ENCODE data around the gene NUTM1.

NUTM1 gene

GRCh38 chr15:34325368-34325767 is 17.7 kb upstream of the NUTM1 start:
- H3K27me3 ChIP-seq (replicated peaks; ENCODE audit: control insufficient read depth, insufficient read depth, low read length), result no peaks in the 10 kb centered on the region

GRCh38 chr15:34327906-34328305 is 15.2 kb upstream of the NUTM1 start:
- Histone ChIP-seq H3K36me3 (ENCODE audit: control insufficient read depth, insufficient read depth, low read length, severe bottlenecking) (no peaks in the 10 kb centered on the region), H3K9me3 (ENCODE audit: control insufficient read depth, low read length) (no peaks in the 10 kb centered on the region), H3K27me3 (replicated peaks; ENCODE audit: control insufficient read depth, insufficient read depth, low read length) (no peaks in the 10 kb centered on the region), H3K4me1 (ENCODE audit: control insufficient read depth, insufficient read depth, low read length) (no peaks in the 10 kb centered on the region), H3K4me3 (ENCODE audit: low read length) (no peak overlapping the region), H3K9ac (ENCODE audit: low read length) (no peak overlapping the region)
- no peak for DNase-seq (ENCODE audit: low read depth)

More at GRCh38 chr15:34325368-34325767, 17.7 kb upstream of the NUTM1 start:
- Histone ChIP-seq H3K4me1 (ENCODE audit: control insufficient read depth, insufficient read depth, low read length) (no peaks in the 10 kb centered on the region), H3K9me3 (ENCODE audit: control insufficient read depth, low read length) (no peaks in the 10 kb centered on the region), H3K4me3 (ENCODE audit: low read length) (no peak overlapping the region), H3K36me3 (ENCODE audit: control insufficient read depth, insufficient read depth, low read length, severe bottlenecking) (no peaks in the 10 kb centered on the region), H3K9ac (ENCODE audit: low read length) (no peak overlapping the region)
- DNase-seq (ENCODE audit: low read depth), result no peak

- H3K36me3 ChIP-seq (ENCODE audit: control insufficient read depth, insufficient read depth, low read length, severe bottlenecking), result no peaks in the 10 kb centered on the region
- no peaks in the 10 kb centered on the region for H3K9me3 ChIP-seq (ENCODE audit: control insufficient read depth, low read length)
These were observed 14.1 kb upstream of the NUTM1 start for GRCh38 chr15:34329006-34329405.

GRCh38 chr15:34330279-34330678 is 12.8 kb upstream of the NUTM1 start:
- no peak overlapping the region for H3K9ac ChIP-seq (ENCODE audit: low read length)
- H3K27me3 ChIP-seq (replicated peaks; ENCODE audit: control insufficient read depth, insufficient read depth, low read length), result no peaks in the 10 kb centered on the region
- H3K4me1 ChIP-seq (ENCODE audit: control insufficient read depth, insufficient read depth, low read length), result peaks cover 13% of the 10 kb centered on the region
- H3K4me3 ChIP-seq (ENCODE audit: low read length), result no peak overlapping the region
- no peak for DNase-seq (ENCODE audit: low read depth)
- no peaks in the 10 kb centered on the region for H3K9me3 ChIP-seq (ENCODE audit: control insufficient read depth, low read length)
- no peaks in the 10 kb centered on the region for H3K36me3 ChIP-seq (ENCODE audit: control insufficient read depth, insufficient read depth, low read length, severe bottlenecking)

More at GRCh38 chr15:34329006-34329405, 14.1 kb upstream of the NUTM1 start:
- no peak overlapping the region for H3K9ac ChIP-seq (ENCODE audit: low read length)
- no peaks in the 10 kb centered on the region for H3K27me3 ChIP-seq (replicated peaks; ENCODE audit: control insufficient read depth, insufficient read depth, low read length)
- H3K4me3 ChIP-seq (ENCODE audit: low read length), result no peak overlapping the region
- no peak for DNase-seq (ENCODE audit: low read depth)
- H3K4me1 ChIP-seq (ENCODE audit: control insufficient read depth, insufficient read depth, low read length), result peaks cover 1% of the 10 kb centered on the region

GRCh38 chr15:34331809-34332208 is 11.3 kb upstream of the NUTM1 start:
- Histone ChIP-seq H3K4me1 (ENCODE audit: control insufficient read depth, insufficient read depth, low read length) (peaks cover 25% of the 10 kb centered on the region), H3K27me3 (replicated peaks; ENCODE audit: control insufficient read depth, insufficient read depth, low read length) (no peaks in the 10 kb centered on the region), H3K4me3 (ENCODE audit: low read length) (no peak overlapping the region), H3K9me3 (ENCODE audit: control insufficient read depth, low read length) (no peaks in the 10 kb centered on the region), H3K36me3 (ENCODE audit: control insufficient read depth, insufficient read depth, low read length, severe bottlenecking) (no peaks in the 10 kb centered on the region), H3K9ac (ENCODE audit: low read length) (no peak overlapping the region)
- DNase-seq (ENCODE audit: low read depth), result no peak

DNA sequence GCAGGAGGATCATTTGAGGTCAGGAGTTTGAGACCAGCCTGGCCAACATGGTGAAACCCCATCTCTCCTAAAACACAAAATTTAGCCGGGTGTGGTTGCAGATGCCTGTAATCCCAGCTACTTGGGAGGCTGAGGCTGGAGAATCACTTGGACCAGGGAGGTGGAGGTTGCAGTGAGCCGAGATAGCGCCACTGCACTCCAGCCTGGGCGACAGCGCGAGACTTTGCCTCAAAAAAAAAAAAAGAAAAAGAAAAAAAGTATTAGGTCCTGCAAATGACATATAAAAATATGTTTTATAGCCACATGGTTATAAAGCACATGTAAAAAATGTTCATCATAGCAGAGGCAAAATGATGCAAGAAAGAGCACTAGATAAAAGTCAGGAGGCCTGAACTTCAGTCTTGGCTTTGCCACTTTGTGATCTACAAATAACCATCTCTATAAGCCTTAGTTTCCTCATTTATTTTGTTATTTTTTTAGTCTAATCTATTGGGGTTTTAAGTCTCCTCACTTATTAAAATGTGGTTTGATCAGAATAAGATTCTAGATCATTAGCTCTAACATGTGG is 10.5 kb upstream of the NUTM1 start:
- no peak for DNase-seq (ENCODE audit: low read depth)
- Histone ChIP-seq H3K36me3 (ENCODE audit: control insufficient read depth, insufficient read depth, low read length, severe bottlenecking) (no peaks in the 10 kb centered on the region), H3K4me1 (ENCODE audit: control insufficient read depth, insufficient read depth, low read length) (peaks cover 29% of the 10 kb centered on the region), H3K4me3 (ENCODE audit: low read length) (no peak overlapping the region), H3K9ac (ENCODE audit: low read length) (no peak overlapping the region), H3K27me3 (replicated peaks; ENCODE audit: control insufficient read depth, insufficient read depth, low read length) (no peaks in the 10 kb centered on the region), H3K9me3 (ENCODE audit: control insufficient read depth, low read length) (no peaks in the 10 kb centered on the region)

DNA sequence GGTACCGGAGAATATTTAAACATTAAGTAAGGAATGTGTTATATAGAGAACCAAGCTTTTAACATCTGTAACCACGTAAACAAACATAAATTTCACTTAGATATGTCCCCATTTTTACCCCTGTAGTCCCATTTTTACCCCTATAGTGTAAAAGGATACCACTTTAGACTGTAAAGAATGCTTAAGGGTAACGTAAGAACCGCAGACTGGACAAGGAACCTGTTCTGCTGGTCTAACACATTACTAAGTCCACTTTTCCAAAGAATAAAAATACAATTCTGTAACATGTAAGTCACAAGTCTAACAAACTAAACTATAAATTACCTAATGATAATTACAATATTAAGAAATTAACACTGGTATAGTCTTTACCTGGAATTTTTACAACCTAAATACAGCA is 8.4 kb upstream of the NUTM1 start:
- H3K9ac ChIP-seq (ENCODE audit: low read length), result peak overlapping the region; percentile 29
- peaks cover 33% of the 10 kb centered on the region for H3K4me1 ChIP-seq (ENCODE audit: control insufficient read depth, insufficient read depth, low read length)
- peaks cover 5% of the 10 kb centered on the region for H3K36me3 ChIP-seq (ENCODE audit: control insufficient read depth, insufficient read depth, low read length, severe bottlenecking)
- peak overlapping the region; percentile 50 for H3K4me3 ChIP-seq (ENCODE audit: low read length)
- DNase-seq (ENCODE audit: low read depth), result no peak
- H3K27me3 ChIP-seq (replicated peaks; ENCODE audit: control insufficient read depth, insufficient read depth, low read length), result no peaks in the 10 kb centered on the region
- no peaks in the 10 kb centered on the region for H3K9me3 ChIP-seq (ENCODE audit: control insufficient read depth, low read length)

DNA sequence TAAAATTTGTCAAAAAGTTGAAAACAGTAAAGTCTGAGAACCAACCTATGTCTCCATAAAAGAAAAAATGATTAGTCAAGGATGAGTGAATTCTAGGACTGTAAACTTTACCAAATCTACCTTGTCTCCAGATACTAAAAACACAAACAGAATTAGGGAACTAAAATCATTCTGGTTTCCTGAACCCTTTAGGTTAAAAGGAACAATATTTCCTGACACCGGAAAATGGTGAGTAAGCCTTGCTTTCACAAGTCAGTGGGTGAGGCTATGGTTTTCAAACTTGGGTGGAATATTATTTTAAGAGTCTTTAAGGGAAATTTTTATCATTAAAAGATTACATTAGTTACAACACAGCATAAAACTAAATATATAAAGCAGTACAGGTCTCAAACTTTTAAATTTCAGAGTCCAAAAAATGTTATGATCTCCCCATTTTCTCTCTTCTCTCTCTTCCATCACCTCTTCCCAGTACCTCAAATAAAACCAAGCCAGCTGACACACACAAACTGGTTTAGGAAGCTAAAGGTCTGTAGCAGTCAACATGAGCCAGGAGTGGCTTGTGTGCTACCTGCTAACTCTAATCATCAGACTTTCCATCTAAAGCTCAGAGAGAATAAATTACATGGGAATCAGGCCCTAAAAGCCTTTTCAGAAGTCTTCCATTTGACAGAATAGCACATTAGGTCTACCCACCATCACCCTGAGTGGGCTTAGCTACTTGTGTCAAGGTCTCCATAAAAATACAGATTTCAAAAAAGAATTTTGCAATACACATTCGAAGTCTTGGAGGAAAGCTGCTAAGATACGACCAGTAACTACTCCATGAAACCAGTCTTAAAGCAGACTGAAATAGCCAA is 7.7 kb upstream of the NUTM1 start:
- Histone ChIP-seq H3K4me3 (ENCODE audit: low read length) (peak overlapping the region; percentile 50), H3K4me1 (ENCODE audit: control insufficient read depth, insufficient read depth, low read length) (peaks cover 33% of the 10 kb centered on the region), H3K36me3 (ENCODE audit: control insufficient read depth, insufficient read depth, low read length, severe bottlenecking) (peaks cover 10% of the 10 kb centered on the region), H3K9ac (ENCODE audit: low read length) (peak overlapping the region; percentile 29), H3K9me3 (ENCODE audit: control insufficient read depth, low read length) (no peaks in the 10 kb centered on the region), H3K27me3 (replicated peaks; ENCODE audit: control insufficient read depth, insufficient read depth, low read length) (no peaks in the 10 kb centered on the region)
- peak; percentile 53 for DNase-seq (ENCODE audit: low read depth)

DNA sequence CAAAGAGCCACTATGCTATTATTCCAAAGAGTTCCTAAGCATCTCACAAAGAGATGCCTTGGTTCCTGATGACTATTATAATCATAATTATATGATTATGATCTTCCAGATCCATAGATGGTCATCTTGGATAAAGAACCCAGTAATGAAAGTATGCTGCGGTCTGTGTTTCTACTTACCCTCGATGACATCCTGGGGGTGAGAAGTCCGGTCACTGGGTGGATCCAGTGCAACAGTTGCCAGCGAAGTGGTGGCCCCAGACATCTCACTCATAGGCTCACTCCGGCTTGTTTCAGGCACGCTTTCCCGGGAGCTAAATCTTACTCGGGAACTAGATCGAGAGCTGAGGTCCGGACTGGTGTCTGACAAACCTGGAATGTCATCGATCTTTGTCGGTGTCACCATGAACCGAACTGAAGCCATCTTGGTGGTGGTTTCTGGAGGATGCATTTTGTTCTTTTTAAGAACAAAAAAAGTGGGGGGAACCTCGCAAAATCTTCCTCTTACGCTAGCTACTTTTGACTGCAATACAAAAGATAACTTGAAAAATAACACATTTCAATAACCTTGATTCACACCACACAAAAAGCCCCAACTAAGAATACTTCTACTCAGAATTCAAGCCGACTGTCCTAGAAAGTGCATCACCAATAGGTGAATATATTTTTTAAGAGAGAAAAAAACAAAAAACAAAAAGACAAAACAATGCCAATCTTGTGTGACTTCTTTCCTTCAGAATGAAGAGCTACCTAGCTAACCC is 6.7 kb upstream of the NUTM1 start:
- H3K4me1 ChIP-seq (ENCODE audit: control insufficient read depth, insufficient read depth, low read length), result peaks cover 39% of the 10 kb centered on the region
- H3K4me3 ChIP-seq (ENCODE audit: low read length), result peak overlapping the region; percentile 88
- DNase-seq (ENCODE audit: low read depth), result no peak
- H3K9ac ChIP-seq (ENCODE audit: low read length), result peak overlapping the region; percentile 89
- no peaks in the 10 kb centered on the region for H3K9me3 ChIP-seq (ENCODE audit: control insufficient read depth, low read length)
- H3K36me3 ChIP-seq (ENCODE audit: control insufficient read depth, insufficient read depth, low read length, severe bottlenecking), result peaks cover 11% of the 10 kb centered on the region
- no peaks in the 10 kb centered on the region for H3K27me3 ChIP-seq (replicated peaks; ENCODE audit: control insufficient read depth, insufficient read depth, low read length)

- H3K9me3 ChIP-seq (ENCODE audit: control insufficient read depth, low read length), result no peaks in the 10 kb centered on the region
- DNase-seq (ENCODE audit: low read depth), result no peak
These were observed 6.0 kb upstream of the NUTM1 start for GRCh38 chr15:34336991-34337556.

More at GRCh38 chr15:34336991-34337556, 6.0 kb upstream of the NUTM1 start:
- H3K4me1 ChIP-seq (ENCODE audit: control insufficient read depth, insufficient read depth, low read length), result peaks cover 45% of the 10 kb centered on the region
- peaks cover 11% of the 10 kb centered on the region for H3K36me3 ChIP-seq (ENCODE audit: control insufficient read depth, insufficient read depth, low read length, severe bottlenecking)
- H3K9ac ChIP-seq (ENCODE audit: low read length), result peak overlapping the region; percentile 89
- H3K4me3 ChIP-seq (ENCODE audit: low read length), result peak overlapping the region; percentile 88
- no peaks in the 10 kb centered on the region for H3K27me3 ChIP-seq (replicated peaks; ENCODE audit: control insufficient read depth, insufficient read depth, low read length)

Measured in adipocyte (in vitro differentiated cells).